Tibial nerve (tissue), 4 donors: ENCODE data around the gene ANXA11. TPM values are rescaled to one million over a fixed set of nuclear protein-coding genes. Genes with fewer than 3 reads are reported as not detected.

Experiments used
- DNase-seq, 2 donors: peaks; one replicate each; pipeline ENCODE4 v3.0.0-alpha.2; 2019; ENCODE audit warnings: low spot score in 2 of 2
- H3K27ac ChIP-seq, 4 donors: fragments of 200-600 bp; sonication (generic) in 3 of 4; one replicate each; pipeline ENCODE4 v1.5.1; 2017 to 2019; ENCODE audit warnings: mild to moderate bottlenecking in 1 of 4
- H3K27me3 ChIP-seq, 2 donors: fragments of 200-600 bp; sonication (generic) in 1 of 2; one replicate each; pipeline versions ENCODE4 v1.5.1 to v1.6.0; 2017 to 2019
- H3K36me3 ChIP-seq, 3 donors: fragments of 200-600 bp; sonication (generic); one replicate each; pipeline ENCODE4 v1.5.1; 2018 to 2019
- H3K4me1 ChIP-seq, 4 donors: fragments of 200-600 bp; sonication (generic) in 3 of 4; one replicate each; pipeline ENCODE4 v1.5.1; 2017 to 2019
- H3K4me3 ChIP-seq, 4 donors: fragments of 200-600 bp; sonication (generic) in 3 of 4; one replicate each; pipeline ENCODE4 v1.5.1; 2017 to 2019; ENCODE audit warnings: mild to moderate bottlenecking in 1 of 4, moderate library complexity in 1 of 4
- H3K9me3 ChIP-seq, 4 donors: fragments of 200-600 bp; sonication (generic) in 3 of 4; one replicate each; pipeline ENCODE4 v1.5.1; 2017 to 2019
- EP300 ChIP-seq, 2 donors: sonication (generic); formaldehyde crosslinking; IDR thresholded peaks; one replicate each; pipeline ENCODE4 v1.6.1; 2017; ENCODE audit warnings: antibody characterized with exemption in 2 of 2, mild to moderate bottlenecking in 1 of 2
- POLR2A ChIP-seq, 2 donors: fragments of 450-650 bp; IDR thresholded peaks; one replicate each; pipeline ENCODE4 v1.6.1; 2017; ENCODE audit warnings: antibody characterized with exemption in 2 of 2, mild to moderate bottlenecking in 2 of 2, moderate library complexity in 2 of 2
- WGBS, 2 donors: methylation state at CpG; one replicate each; pipeline ENCODE4 v1.1.5; 2018; 5-methylcytosine and 5-hydroxymethylcytosine counted together
- total RNA-seq, 4 donors: library from RNA; depleted of rRNA; stranded (reverse); fragments of >200 nt; gene quantifications; one replicate each; pipeline ENCODE4 v1.1.0, GENCODE V29; 2016
- TF ChIP-seq, protein P1 (sequence below), 5 experiments: fragments of 200-600 bp in 3 of 5; fragments of 450-650 bp in 2 of 5; sonication (generic) in 3 of 5; IDR thresholded peaks; one replicate each; pipeline ENCODE4 v1.5.1; 2016 to 2019; ENCODE audit warnings: antibody characterized with exemption in 5 of 5, mild to moderate bottlenecking in 3 of 5, moderate library complexity in 2 of 5

ANXA11 gene
- total RNA-seq, 4 donors from 2014 or later, result 99.8 to 128 (median 113) TPM

DNA sequence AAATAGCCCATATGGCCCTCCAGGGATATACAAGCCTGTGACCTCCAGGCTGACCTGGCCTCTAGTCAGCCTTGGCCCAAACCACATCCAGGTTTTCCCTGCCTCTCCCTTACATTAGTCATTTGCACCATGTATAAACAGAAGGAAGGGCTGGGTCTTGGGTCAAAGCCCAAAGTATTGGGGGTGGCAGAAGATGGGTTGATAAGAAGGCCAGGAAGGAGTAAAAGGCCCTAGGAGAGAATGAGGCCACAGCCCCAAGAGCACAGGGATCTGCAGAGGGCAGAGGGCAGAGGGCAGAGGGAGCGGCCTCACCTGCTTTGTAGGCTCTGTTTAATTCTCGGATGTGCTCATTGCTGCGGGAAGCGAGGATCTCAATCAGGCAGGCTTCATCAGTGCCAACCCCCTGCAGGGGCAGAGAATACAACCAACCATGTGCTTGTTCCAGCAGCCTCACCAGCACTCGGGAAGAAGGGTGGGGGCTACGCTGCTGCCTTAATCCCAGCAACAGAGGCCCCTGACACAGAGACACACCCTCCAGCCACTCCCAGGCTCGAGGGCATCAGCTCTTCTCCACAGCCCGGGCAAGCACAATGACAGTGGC is 41.5 kb downstream of the ANXA11 start:
- peak overlapping the region in 3 of 4 donors; percentile 38 to 81 (median 58) for H3K27ac ChIP-seq
- no peak overlapping the region for H3K4me3 ChIP-seq
- H3K36me3 ChIP-seq, result peaks cover 0 to 73% (median 10%) of the 10 kb centered on the region in 3 donors
- 50 to 71% methylated on average over 8 of the region's 8 CpGs for WGBS, 2 donors
- H3K4me1 ChIP-seq, result peaks cover 0 to 99% (median 44%) of the 10 kb centered on the region in 4 donors
- peak in 1 of 2 donors; percentile 55 for DNase-seq
- TF ChIP-seq, protein P1, sequence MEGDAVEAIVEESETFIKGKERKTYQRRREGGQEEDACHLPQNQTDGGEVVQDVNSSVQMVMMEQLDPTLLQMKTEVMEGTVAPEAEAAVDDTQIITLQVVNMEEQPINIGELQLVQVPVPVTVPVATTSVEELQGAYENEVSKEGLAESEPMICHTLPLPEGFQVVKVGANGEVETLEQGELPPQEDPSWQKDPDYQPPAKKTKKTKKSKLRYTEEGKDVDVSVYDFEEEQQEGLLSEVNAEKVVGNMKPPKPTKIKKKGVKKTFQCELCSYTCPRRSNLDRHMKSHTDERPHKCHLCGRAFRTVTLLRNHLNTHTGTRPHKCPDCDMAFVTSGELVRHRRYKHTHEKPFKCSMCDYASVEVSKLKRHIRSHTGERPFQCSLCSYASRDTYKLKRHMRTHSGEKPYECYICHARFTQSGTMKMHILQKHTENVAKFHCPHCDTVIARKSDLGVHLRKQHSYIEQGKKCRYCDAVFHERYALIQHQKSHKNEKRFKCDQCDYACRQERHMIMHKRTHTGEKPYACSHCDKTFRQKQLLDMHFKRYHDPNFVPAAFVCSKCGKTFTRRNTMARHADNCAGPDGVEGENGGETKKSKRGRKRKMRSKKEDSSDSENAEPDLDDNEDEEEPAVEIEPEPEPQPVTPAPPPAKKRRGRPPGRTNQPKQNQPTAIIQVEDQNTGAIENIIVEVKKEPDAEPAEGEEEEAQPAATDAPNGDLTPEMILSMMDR (IDR thresholded peaks at IDR 0.05), result no peak
- TF ChIP-seq EP300 (IDR thresholded peaks at IDR 0.05), result peak in 1 of 2 donors; percentile 65
- H3K27me3 ChIP-seq, result no peaks in the 10 kb centered on the region
- no peaks in the 10 kb centered on the region for H3K9me3 ChIP-seq

GRCh38 chr10:80161321-80162083 is 43.8 kb downstream of the ANXA11 start:
- Histone ChIP-seq H3K27me3 (no peaks in the 10 kb centered on the region), H3K27ac (peak overlapping the region in 3 of 4 donors; percentile 30 to 51 (median 50)), H3K4me3 (no peak overlapping the region), H3K4me1 (peaks cover 0 to 93% (median 37%) of the 10 kb centered on the region in 4 donors), H3K36me3 (peaks cover 0 to 86% (median 18%) of the 10 kb centered on the region in 3 donors), H3K9me3 (no peaks in the 10 kb centered on the region)
- DNase-seq, result no peak
- 75 to 81% methylated on average over 15 to 21 of the region's 21 CpGs for WGBS, 2 donors
- TF ChIP-seq EP300 (IDR thresholded peaks at IDR 0.05), result no peak
- no peak for TF ChIP-seq POLR2A (IDR thresholded peaks at IDR 0.05)
- TF ChIP-seq, protein P1 (IDR thresholded peaks at IDR 0.05), result no peak

GRCh38 chr10:80160361-80161320 is 44.7 kb downstream of the ANXA11 start:
- Histone ChIP-seq H3K36me3 (peaks cover 0 to 91% (median 23%) of the 10 kb centered on the region in 3 donors), H3K27ac (peak overlapping the region in 1 of 4 donors; percentile 6), H3K27me3 (no peaks in the 10 kb centered on the region), H3K4me1 (peaks cover 0 to 91% (median 34%) of the 10 kb centered on the region in 4 donors), H3K4me3 (no peak overlapping the region), H3K9me3 (no peaks in the 10 kb centered on the region)
- DNase-seq, result no peak
- WGBS, 2 donors, result 84 to 90% methylated on average over 17 of the region's 17 CpGs
- TF ChIP-seq EP300 (IDR thresholded peaks at IDR 0.05) (no peak), POLR2A (IDR thresholded peaks at IDR 0.05) (no peak)
- TF ChIP-seq, protein P1 (IDR thresholded peaks at IDR 0.05), result no peak

- Histone ChIP-seq H3K9me3 (no peaks in the 10 kb centered on the region), H3K4me3 (no peak overlapping the region), H3K4me1 (peaks cover 0 to 90% (median 28%) of the 10 kb centered on the region in 4 donors), H3K27me3 (no peaks in the 10 kb centered on the region), H3K36me3 (peaks cover 0 to 93% (median 24%) of the 10 kb centered on the region in 3 donors), H3K27ac (peak overlapping the region in 3 of 4 donors; percentile 29 to 85 (median 77))
- no peak for DNase-seq
- TF ChIP-seq POLR2A (IDR thresholded peaks at IDR 0.05) (no peak), EP300 (IDR thresholded peaks at IDR 0.05) (no peak)
- TF ChIP-seq, protein P1 (IDR thresholded peaks at IDR 0.05), result no peak
- WGBS, 2 donors, result 82 to 90% methylated on average over 9 of the region's 9 CpGs
Observed at GRCh38 chr10:80159166-80159873, 46.0 kb downstream of the ANXA11 start.
